Measurements from ENCODE around the gene NTNG1.

- TF ChIP-seq EP300 (IDR thresholded peaks at IDR 0.05) (no peak), CTCF (IDR thresholded peaks at IDR 0.05) (no peak), POLR2A (IDR thresholded peaks at IDR 0.05) (no peak)
Measured at GRCh38 chr1:107123741-107124140, 17.1 kb upstream of the NTNG1 start.

Data from ovary (tissue), 3 donors.